Naive thymus-derived CD4-positive, alpha-beta T cell (primary cell): ENCODE results near the gene ASXL2. TPM values are rescaled to one million over a fixed set of nuclear protein-coding genes. Genes with fewer than 3 reads are reported as not detected.

Experiments
- ATAC-seq: fragments of 150-1000 bp; cut with Tn5 transposase; 2 replicates; pipeline ENCODE4 v1.10.0; 2021; ENCODE audit warnings: mild to moderate bottlenecking, moderate library complexity
- CTCF ChIA-PET: fragments of 350-600 bp; sonication (Branson Sonifier 250); formaldehyde crosslinking; loops from one replicate; lab custom pipeline; 2021; ENCODE audit warnings: antibody characterized with exemption; lab: Charles Lee
- POLR2A ChIA-PET: fragments of 350-600 bp; sonication (Branson Sonifier 250); formaldehyde crosslinking; loops from one replicate; lab custom pipeline; 2021; ENCODE audit warnings: antibody characterized with exemption, inconsistent platforms; lab: Charles Lee
- DNase-seq, 9 donors: peaks; one replicate each; pipeline versions ENCODE4 v3.0.0 to v3.0.0-alpha.2; 2020 to 2022; ENCODE audit warnings: mixed read lengths in 1 of 9
- H3K27ac ChIP-seq: one replicate; pipeline ENCODE4 v1.7.0; 2013; ENCODE audit warnings: mild to moderate bottlenecking, low read depth, low read length, moderate library complexity
- H3K27me3 ChIP-seq, 2 donors: one replicate each; pipeline ENCODE4 v1.7.0; 2013; ENCODE audit warnings: low read length in 2 of 2, mild to moderate bottlenecking in 2 of 2, moderate library complexity in 2 of 2; ENCODE audit not compliant: control insufficient read depth in 2 of 2, insufficient read depth in 2 of 2
- H3K36me3 ChIP-seq, 3 experiments: 1 replicate in 2 of 3; 2 replicates in 1 of 3; pipeline ENCODE4 v1.7.0; 2013; ENCODE audit warnings: low read length in 3 of 3, mild to moderate bottlenecking in 3 of 3, moderate library complexity in 1 of 3; ENCODE audit not compliant: insufficient read depth in 3 of 3, control insufficient read depth in 2 of 3
- H3K4me1 ChIP-seq, 2 donors: one replicate each; pipeline ENCODE4 v1.7.0; 2013; ENCODE audit warnings: low read length in 2 of 2, mild to moderate bottlenecking in 2 of 2, moderate library complexity in 1 of 2; ENCODE audit not compliant: control insufficient read depth in 2 of 2, insufficient read depth in 2 of 2
- H3K4me3 ChIP-seq: 2 replicates; pipeline ENCODE4 v1.7.0; 2013; ENCODE audit warnings: mild to moderate bottlenecking, low read length
- H3K9me3 ChIP-seq, 3 experiments: 1 replicate in 2 of 3; 2 replicates in 1 of 3; pipeline ENCODE4 v1.7.0; 2013; ENCODE audit warnings: low read length in 3 of 3; ENCODE audit not compliant: control insufficient read depth in 2 of 3
- H3K27ac Mint-ChIP-seq, 9 donors: one replicate each; pipeline ENCODE4 v1.8.0; 2020 to 2022; ENCODE audit warnings: mixed read lengths in 9 of 9, mild to moderate bottlenecking in 8 of 9, moderate library complexity in 5 of 9, inconsistent platforms in 2 of 9
- H3K27me3 Mint-ChIP-seq, 5 donors: one replicate each; pipeline ENCODE4 v1.8.0; 2021 to 2022; ENCODE audit warnings: mixed read lengths in 5 of 5, mild to moderate bottlenecking in 1 of 5
- H3K36me3 Mint-ChIP-seq, 5 donors: one replicate each; pipeline ENCODE4 v1.8.0; 2020 to 2022; ENCODE audit warnings: mixed read lengths in 5 of 5, mild to moderate bottlenecking in 3 of 5, inconsistent platforms in 1 of 5
- H3K4me1 Mint-ChIP-seq, 7 donors: one replicate each; pipeline ENCODE4 v1.8.0; 2020 to 2022; ENCODE audit warnings: mixed read lengths in 7 of 7, mild to moderate bottlenecking in 3 of 7, inconsistent platforms in 1 of 7
- H3K4me3 Mint-ChIP-seq, 10 donors: one replicate each; pipeline ENCODE4 v1.8.0; 2020 to 2022; ENCODE audit warnings: mild to moderate bottlenecking in 10 of 10, mixed read lengths in 10 of 10, moderate library complexity in 6 of 10, inconsistent platforms in 2 of 10
- H3K9me3 Mint-ChIP-seq, 11 donors: one replicate each; pipeline ENCODE4 v1.8.0; 2020 to 2022; ENCODE audit warnings: mixed read lengths in 11 of 11, mild to moderate bottlenecking in 4 of 11, inconsistent platforms in 1 of 11, moderate library complexity in 1 of 11
- intact Hi-C, 2 donors: fragments of 100-400 bp; cut with micrococcal nuclease; formaldehyde crosslinking; loops; one replicate each; pipeline ENCODE4 v1.15.1; 2023
- polyA plus RNA-seq, 2 donors: library from polyadenylated mRNA; unstranded; fragments of 300-500 nt; fragmentation: Illumina TruSeq; gene quantifications; one replicate each; pipeline ENCODE4 v1.2.3, GENCODE V29; 2021
- total RNA-seq, 6 experiments: library from RNA in 5 of 6; stranded (reverse) in 5 of 6; gene quantifications; 1 replicate in 5 of 6; 2 replicates in 1 of 6; pipeline ENCODE4 v1.2.3 and lab custom pipeline; 2021 to 2026

Gene ASXL2
- total and polyA plus RNA-seq, 7 experiments from 2014 or later, result 11.6 to 62.1 (median 30.9) TPM

GRCh38 chr2:25845843-25846505 is 32.3 kb downstream of the ASXL2 start:
- peaks cover 0 to 15% (median 4%) of the 10 kb centered on the region in 3 experiments for H3K36me3 ChIP-seq
- H3K4me3 ChIP-seq, result no peak overlapping the region
- H3K27ac ChIP-seq, result no peak overlapping the region
- H3K4me3 Mint-ChIP-seq, result no peak overlapping the region
- H3K4me1 ChIP-seq, result peaks cover 3 to 6% of the 10 kb centered on the region in 2 donors
- H3K36me3 Mint-ChIP-seq, result peaks cover 0 to 17% (median 9%) of the 10 kb centered on the region in 5 donors
- H3K27me3 Mint-ChIP-seq, result no peaks in the 10 kb centered on the region
- H3K27me3 ChIP-seq, result no peaks in the 10 kb centered on the region
- no peak overlapping the region for H3K27ac Mint-ChIP-seq
- ChIA-PET CTCF (interaction anchor here (1.1 kb wide), 1 partner anchor 127 kb away, joined by 4 read pairs; no protein-coding TSS in a partner anchor), POLR2A (interaction anchor here (0.9 to 1.0 kb wide), 2 partner anchors 57 to 84 kb away, joined by 3 read pairs; no protein-coding TSS in a partner anchor)
- peaks cover 0 to 4% (median 0%) of the 10 kb centered on the region in 11 donors for H3K9me3 Mint-ChIP-seq
- intact Hi-C loops, result no loop called here
- H3K9me3 ChIP-seq, result no peaks in the 10 kb centered on the region
- DNase-seq (no peak), ATAC-seq (no peak)
- peaks cover 8 to 13% (median 11%) of the 10 kb centered on the region in 7 donors for H3K4me1 Mint-ChIP-seq

GRCh38 chr2:25844089-25844488 is 34.2 kb downstream of the ASXL2 start:
- H3K4me1 ChIP-seq, result peaks cover 0 to 3% of the 10 kb centered on the region in 2 donors
- DNase-seq, result no peak
- H3K4me3 Mint-ChIP-seq, result no peak overlapping the region
- no peak for ATAC-seq
- H3K9me3 Mint-ChIP-seq, result peaks cover 0 to 4% (median 0%) of the 10 kb centered on the region in 11 donors
- H3K27ac Mint-ChIP-seq, result no peak overlapping the region
- no peaks in the 10 kb centered on the region for H3K27me3 Mint-ChIP-seq
- H3K9me3 ChIP-seq, result no peaks in the 10 kb centered on the region
- H3K36me3 Mint-ChIP-seq, result peaks cover 0 to 23% (median 10%) of the 10 kb centered on the region in 5 donors
- H3K27ac ChIP-seq, result no peak overlapping the region
- ChIA-PET POLR2A (no interaction called here), CTCF (no interaction called here)
- H3K4me3 ChIP-seq, result no peak overlapping the region
- no peaks in the 10 kb centered on the region for H3K27me3 ChIP-seq
- H3K4me1 Mint-ChIP-seq, result peaks cover 4 to 8% (median 7%) of the 10 kb centered on the region in 7 donors
- intact Hi-C loops, result no loop called here
- H3K36me3 ChIP-seq, result peaks cover 0 to 21% (median 4%) of the 10 kb centered on the region in 3 experiments

DNA sequence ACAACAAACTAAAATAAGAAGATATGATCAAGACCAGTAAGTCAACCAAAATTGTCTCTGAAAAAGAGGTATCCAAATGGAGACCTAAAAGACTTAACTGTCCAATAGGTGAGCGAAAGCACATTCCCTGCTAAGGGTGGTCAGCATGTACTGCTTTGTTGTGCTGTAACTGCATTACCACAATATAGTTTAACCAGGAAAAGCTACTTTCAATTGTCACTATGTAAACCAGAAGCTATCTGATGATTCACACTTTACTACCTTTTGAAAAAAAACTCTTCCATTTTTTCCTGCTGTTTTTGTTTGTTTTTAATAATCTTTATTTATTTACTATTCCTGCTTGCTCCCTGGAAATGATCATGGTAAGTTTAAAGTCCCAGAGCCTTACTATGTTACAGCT is 36.1 kb downstream of the ASXL2 start:
- Mint-ChIP-seq H3K9me3 (peaks cover 0 to 2% (median 0%) of the 10 kb centered on the region in 11 donors), H3K4me3 (no peak overlapping the region), H3K27ac (peak overlapping the region in 1 of 9 donors; percentile 38), H3K4me1 (peaks cover 2 to 18% (median 13%) of the 10 kb centered on the region in 7 donors), H3K27me3 (no peaks in the 10 kb centered on the region), H3K36me3 (peaks cover 0 to 20% (median 12%) of the 10 kb centered on the region in 5 donors)
- H3K27ac ChIP-seq, result no peak overlapping the region
- no peak overlapping the region for H3K4me3 ChIP-seq
- H3K36me3 ChIP-seq, result peaks cover 0 to 21% (median 4%) of the 10 kb centered on the region in 3 experiments
- ChIA-PET POLR2A (interaction anchor here (1.0 kb wide), 1 partner anchor 73 kb away, joined by 3 read pairs; no protein-coding TSS in a partner anchor), CTCF (interaction anchor here (0.6 to 1.4 kb wide), 4 partner anchors 9 to 161 kb away, joined by 3 to 9 read pairs (median 6); no protein-coding TSS in a partner anchor)
- peaks cover 0 to 3% of the 10 kb centered on the region in 2 donors for H3K4me1 ChIP-seq
- intact Hi-C loops, result no loop called here
- no peak for DNase-seq
- H3K9me3 ChIP-seq, result no peaks in the 10 kb centered on the region
- H3K27me3 ChIP-seq, result no peaks in the 10 kb centered on the region
- no peak for ATAC-seq

GRCh38 chr2:25838152-25838756 is 40.0 kb downstream of the ASXL2 start:
- H3K4me3 ChIP-seq, result no peak overlapping the region
- H3K9me3 Mint-ChIP-seq, result peaks cover 0 to 3% (median 0%) of the 10 kb centered on the region in 11 donors
- peaks cover 0 to 7% (median 0%) of the 10 kb centered on the region in 3 experiments for H3K36me3 ChIP-seq
- peak overlapping the region in 1 of 9 donors; percentile 15 for H3K27ac Mint-ChIP-seq
- no peaks in the 10 kb centered on the region for H3K27me3 ChIP-seq
- ChIA-PET CTCF (no interaction called here), POLR2A (no interaction called here)
- H3K4me3 Mint-ChIP-seq, result no peak overlapping the region
- DNase-seq (no peak), ATAC-seq (no peak)
- peaks cover 0 to 26% (median 13%) of the 10 kb centered on the region in 5 donors for H3K36me3 Mint-ChIP-seq
- intact Hi-C loops, result no loop called here
- no peaks in the 10 kb centered on the region for H3K27me3 Mint-ChIP-seq
- peaks cover 0 to 3% of the 10 kb centered on the region in 2 donors for H3K4me1 ChIP-seq
- H3K27ac ChIP-seq, result no peak overlapping the region
- no peaks in the 10 kb centered on the region for H3K9me3 ChIP-seq
- peaks cover 0 to 34% (median 22%) of the 10 kb centered on the region in 7 donors for H3K4me1 Mint-ChIP-seq

DNA sequence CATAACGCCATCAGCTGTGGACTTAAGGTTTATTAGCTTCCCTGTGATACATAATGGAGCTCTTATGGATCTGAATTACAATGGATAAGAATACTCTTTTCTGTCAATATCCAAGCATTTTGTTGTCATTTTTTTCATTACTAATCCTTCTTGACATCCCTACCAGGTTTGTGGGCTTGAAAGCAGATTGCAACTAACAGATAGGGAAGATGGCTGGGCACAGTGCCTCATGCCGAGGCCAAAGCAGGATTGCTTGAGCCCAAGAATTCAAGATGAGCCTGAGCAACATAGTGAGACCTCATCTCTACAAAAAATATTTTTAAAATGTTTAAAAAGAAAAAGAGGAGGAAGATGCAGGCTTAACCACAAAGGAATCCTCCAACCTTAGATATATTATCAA is 42.4 kb downstream of the ASXL2 start:
- Mint-ChIP-seq H3K9me3 (peaks cover 0 to 17% (median 4%) of the 10 kb centered on the region in 11 donors), H3K27ac (peak overlapping the region in 2 of 9 donors; percentile 33 to 34), H3K36me3 (peaks cover 0 to 43% (median 27%) of the 10 kb centered on the region in 5 donors), H3K4me3 (no peak overlapping the region), H3K27me3 (no peaks in the 10 kb centered on the region), H3K4me1 (peaks cover 12 to 53% (median 41%) of the 10 kb centered on the region in 7 donors)
- ChIA-PET POLR2A (interaction anchor here (0.7 to 1.5 kb wide), 3 partner anchors 11 to 25 kb away, joined by 3 read pairs; no protein-coding TSS in a partner anchor), CTCF (interaction anchor here (0.6 to 1.5 kb wide), 4 partner anchors 11 to 43 kb away, joined by 3 to 9 read pairs (median 3); no protein-coding TSS in a partner anchor)
- no peaks in the 10 kb centered on the region for H3K27me3 ChIP-seq
- DNase-seq, result no peak
- intact Hi-C loops, result no loop called here
- H3K4me1 ChIP-seq, result peaks cover 10 to 11% of the 10 kb centered on the region in 2 donors
- ATAC-seq, result no peak
- H3K4me3 ChIP-seq, result no peak overlapping the region
- H3K36me3 ChIP-seq, result peaks cover 0 to 5% (median 0%) of the 10 kb centered on the region in 3 experiments
- no peaks in the 10 kb centered on the region for H3K9me3 ChIP-seq
- no peak overlapping the region for H3K27ac ChIP-seq

- Histone ChIP-seq H3K27me3 (no peaks in the 10 kb centered on the region), H3K4me3 (no peak overlapping the region), H3K9me3 (no peaks in the 10 kb centered on the region), H3K4me1 (peaks cover 9 to 11% of the 10 kb centered on the region in 2 donors), H3K36me3 (no peaks in the 10 kb centered on the region), H3K27ac (no peak overlapping the region)
- Mint-ChIP-seq H3K9me3 (peaks cover 0 to 21% (median 5%) of the 10 kb centered on the region in 11 donors), H3K4me3 (no peak overlapping the region), H3K4me1 (peaks cover 17 to 65% (median 50%) of the 10 kb centered on the region in 7 donors), H3K27ac (peak overlapping the region in 1 of 9 donors; percentile 16), H3K36me3 (peaks cover 0 to 42% (median 39%) of the 10 kb centered on the region in 5 donors), H3K27me3 (no peaks in the 10 kb centered on the region)
- ChIA-PET CTCF (no interaction called here), POLR2A (interaction anchor here (0.6 kb wide), 1 partner anchor 13 kb away, joined by 3 read pairs; no protein-coding TSS in a partner anchor)
- ATAC-seq (no peak), DNase-seq (no peak)
- intact Hi-C loops, result no loop called here
Measured at GRCh38 chr2:25833566-25833965, 44.7 kb downstream of the ASXL2 start.
